Fibroblast of the conjunctiva (primary cell): ENCODE measurements around the gene ATP1A2.

ENCODE experiments used
- DNase-seq: peaks from one replicate; pipeline ENCODE4 v3.0.0-alpha.2; 2010; ENCODE audit warnings: low read depth

Gene ATP1A2

GRCh38 chr1:160146107-160146506 lies 30.5 kb downstream of the ATP1A2 start:
- no peak for DNase-seq

GRCh38 chr1:160148121-160148520 lies 32.6 kb downstream of the ATP1A2 start:
- DNase-seq: no peak

GRCh38 chr1:160149233-160149632 lies 33.7 kb downstream of the ATP1A2 start:
- DNase-seq: no peak

DNA sequence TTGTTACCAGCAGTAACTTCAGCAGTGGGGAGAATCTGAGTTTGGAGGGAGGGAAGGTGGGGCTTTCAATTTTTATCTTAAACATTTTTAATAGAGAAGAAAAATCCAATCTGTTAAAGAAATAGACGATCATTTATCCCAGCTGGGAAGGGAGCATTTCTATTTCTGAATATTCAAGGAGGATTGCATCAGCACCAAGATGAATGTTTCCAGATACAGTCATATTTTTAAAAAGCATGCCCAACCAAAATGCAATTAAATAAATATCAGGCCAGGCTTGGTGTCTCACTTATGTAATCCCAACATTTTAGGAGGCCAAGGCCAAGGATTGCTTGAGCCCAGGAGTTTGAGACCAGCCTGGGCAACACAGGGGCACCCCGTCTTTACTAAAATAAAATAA lies 34.2 kb downstream of the ATP1A2 start:
- peak; percentile 59 for DNase-seq

GRCh38 chr1:160151303-160151702 lies 35.7 kb downstream of the ATP1A2 start, which contains the start of gene ATP1A4:
ATP1A4 (plus strand) TSS chr1:160151603; CDS start chr1:160152041, 438 bp downstream.
- no peak for DNase-seq

- DNase-seq: no peak
Measured at GRCh38 chr1:160154790-160155189, 39.2 kb downstream of the ATP1A2 start.

- DNase-seq: no peak
Measured at GRCh38 chr1:160156361-160156760, 40.8 kb downstream of the ATP1A2 start.

GRCh38 chr1:160157174-160157573 lies 41.6 kb downstream of the ATP1A2 start:
- DNase-seq: no peak

- DNase-seq: no peak
Measured at GRCh38 chr1:160158031-160158430, 42.5 kb downstream of the ATP1A2 start.

DNA sequence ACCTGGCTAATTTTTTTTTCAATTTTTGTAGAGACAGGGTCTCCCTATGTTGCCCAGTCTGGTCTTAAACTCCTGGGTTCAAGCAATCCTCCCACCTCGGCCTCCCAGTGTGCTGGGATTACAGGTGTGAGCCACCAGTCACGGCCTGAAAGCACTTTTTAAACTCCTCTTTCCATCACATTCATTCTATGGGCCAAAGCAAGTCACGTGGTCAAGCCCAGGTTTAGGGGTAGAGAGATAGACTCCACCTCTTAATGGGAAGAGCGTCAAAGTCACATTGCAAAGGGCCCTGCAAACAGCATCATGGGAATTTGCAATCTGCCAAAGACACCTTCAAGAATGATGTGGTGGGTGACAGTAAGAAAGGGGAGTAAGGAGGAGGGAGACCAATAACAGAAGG lies 43.0 kb downstream of the ATP1A2 start:
- no peak for DNase-seq

GRCh38 chr1:160159846-160160245 lies 44.3 kb downstream of the ATP1A2 start:
- DNase-seq: no peak

DNA sequence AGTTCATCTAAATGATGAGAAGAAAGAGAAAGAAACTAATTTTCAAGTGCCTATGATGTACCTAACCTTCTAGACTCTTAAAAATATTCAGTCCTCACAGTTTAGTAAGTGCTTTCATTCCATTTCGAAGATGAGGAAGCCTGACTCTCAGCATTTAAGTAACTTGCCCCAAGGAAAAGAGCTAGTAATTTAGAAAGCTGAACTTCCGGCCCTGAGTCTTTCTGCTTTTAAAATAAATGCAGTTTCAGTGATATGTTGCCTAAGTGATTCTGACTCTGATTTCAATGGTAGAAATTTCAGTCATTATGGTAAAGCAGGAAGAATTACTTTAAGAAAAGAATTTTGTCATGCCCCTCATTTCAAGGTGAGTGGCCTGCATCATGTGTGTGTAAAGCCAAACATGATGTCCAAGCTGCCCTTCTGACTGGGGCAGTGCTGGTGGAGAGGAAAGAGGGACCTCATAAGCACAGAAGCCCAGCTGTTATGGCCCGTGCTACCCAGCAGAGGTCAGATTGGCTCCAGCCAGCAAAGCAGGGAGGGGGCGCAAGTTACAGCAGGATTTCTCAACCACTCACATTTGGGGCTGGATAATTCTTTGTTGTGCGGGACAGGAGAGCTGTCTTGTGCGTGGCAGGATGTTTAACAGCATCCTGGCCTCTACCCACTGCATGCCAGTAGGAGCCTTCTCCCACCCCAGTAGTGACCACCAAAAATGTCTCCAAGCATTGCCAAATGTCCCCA lies 46.6 kb downstream of the ATP1A2 start:
- DNase-seq: peak; percentile 4

- no peak for DNase-seq
Measured at GRCh38 chr1:160162931-160163330, 47.4 kb downstream of the ATP1A2 start.

- no peak for DNase-seq
Measured at GRCh38 chr1:160163615-160164014, 48.1 kb downstream of the ATP1A2 start.

GRCh38 chr1:160164121-160164520 lies 48.6 kb downstream of the ATP1A2 start:
- no peak for DNase-seq

DNA sequence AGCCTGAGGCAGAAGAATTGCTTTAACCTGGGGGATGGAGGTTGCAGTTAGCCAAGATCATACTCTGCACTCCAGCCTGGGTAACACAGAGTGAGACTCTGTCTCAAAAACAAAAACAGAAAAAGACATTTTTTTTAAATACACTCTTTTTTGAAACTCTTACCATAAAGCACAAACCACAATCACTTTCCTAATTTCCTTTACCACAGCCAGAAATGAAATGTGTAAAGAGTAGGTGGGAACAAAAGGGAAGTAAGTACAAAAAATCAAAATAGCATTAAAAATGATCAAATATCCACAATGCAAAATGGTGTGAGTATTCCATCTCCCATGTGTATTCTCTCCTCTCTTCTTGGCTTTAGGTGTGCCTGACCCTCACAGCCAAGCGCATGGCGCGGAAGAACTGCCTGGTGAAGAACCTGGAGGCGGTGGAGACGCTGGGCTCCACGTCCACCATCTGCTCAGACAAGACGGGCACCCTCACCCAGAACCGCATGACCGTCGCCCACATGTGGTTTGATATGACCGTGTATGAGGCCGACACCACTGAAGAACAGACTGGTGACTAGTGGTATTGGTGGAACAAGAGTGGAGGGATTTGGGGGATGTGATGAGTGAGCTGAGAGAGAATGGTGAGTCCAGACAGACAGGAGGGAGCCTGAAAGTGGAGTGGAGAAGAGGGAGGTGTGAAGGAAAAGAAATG lies 50.8 kb downstream of the ATP1A2 start:
- DNase-seq: no peak

DNA sequence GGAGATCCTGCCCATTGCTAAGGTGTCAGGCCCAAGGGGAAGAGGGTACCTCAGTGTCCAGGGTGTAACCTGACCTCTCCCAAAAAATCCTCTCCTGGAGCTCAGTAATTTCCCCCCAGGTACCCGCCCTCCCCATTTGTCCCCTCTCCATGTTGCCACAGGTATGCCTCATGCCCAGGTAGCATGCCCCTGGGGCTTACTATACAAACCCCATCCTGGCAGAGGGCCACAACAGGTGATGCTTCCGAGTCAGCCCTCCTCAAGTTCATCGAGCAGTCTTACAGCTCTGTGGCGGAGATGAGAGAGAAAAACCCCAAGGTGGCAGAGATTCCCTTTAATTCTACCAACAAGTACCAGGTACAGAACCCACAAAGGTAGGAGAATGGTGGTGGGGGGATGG lies 51.5 kb downstream of the ATP1A2 start:
- no peak for DNase-seq

DNA sequence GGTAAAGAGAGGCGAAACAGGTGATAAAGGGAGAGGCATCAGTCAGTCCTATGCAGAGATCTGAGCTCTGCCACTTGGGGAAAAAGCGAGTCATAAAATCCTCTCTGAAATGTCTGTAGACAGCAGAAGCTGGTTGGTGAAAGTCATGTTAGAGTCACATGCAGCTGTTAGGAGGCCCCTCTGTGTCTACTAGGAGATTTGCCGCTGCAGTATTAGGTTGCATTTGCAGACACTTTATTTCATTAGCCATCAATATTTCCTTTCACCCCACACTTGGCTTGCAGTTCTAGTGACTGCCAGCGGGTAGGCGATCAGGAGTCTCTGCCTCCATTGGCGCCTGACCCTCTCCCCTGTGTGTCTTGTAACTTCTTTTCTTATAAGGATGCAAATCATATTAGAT lies 52.0 kb downstream of the ATP1A2 start:
- DNase-seq: no peak

DNA sequence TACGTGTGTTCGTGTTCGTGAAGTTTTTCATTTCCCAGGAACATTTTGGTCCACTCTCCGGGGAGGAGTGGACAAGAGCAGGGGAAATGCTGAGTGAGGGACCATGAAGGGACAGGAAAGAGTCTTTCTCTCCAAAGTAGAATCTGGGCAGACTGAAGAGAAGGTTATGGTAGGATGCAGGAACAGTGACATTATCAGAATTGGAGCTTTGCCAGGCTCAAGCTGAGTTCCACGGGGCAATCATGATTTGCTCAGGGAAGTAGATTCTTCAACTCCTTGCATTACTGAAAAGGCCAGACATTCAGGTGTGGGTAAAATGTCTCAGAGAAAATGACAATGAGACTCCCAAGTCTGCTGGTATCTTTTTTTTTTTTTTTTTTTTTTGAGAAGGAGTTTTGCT lies 52.5 kb downstream of the ATP1A2 start:
- DNase-seq: no peak

GRCh38 chr1:160168609-160169369 lies 53.2 kb downstream of the ATP1A2 start:
- DNase-seq: no peak

DNA sequence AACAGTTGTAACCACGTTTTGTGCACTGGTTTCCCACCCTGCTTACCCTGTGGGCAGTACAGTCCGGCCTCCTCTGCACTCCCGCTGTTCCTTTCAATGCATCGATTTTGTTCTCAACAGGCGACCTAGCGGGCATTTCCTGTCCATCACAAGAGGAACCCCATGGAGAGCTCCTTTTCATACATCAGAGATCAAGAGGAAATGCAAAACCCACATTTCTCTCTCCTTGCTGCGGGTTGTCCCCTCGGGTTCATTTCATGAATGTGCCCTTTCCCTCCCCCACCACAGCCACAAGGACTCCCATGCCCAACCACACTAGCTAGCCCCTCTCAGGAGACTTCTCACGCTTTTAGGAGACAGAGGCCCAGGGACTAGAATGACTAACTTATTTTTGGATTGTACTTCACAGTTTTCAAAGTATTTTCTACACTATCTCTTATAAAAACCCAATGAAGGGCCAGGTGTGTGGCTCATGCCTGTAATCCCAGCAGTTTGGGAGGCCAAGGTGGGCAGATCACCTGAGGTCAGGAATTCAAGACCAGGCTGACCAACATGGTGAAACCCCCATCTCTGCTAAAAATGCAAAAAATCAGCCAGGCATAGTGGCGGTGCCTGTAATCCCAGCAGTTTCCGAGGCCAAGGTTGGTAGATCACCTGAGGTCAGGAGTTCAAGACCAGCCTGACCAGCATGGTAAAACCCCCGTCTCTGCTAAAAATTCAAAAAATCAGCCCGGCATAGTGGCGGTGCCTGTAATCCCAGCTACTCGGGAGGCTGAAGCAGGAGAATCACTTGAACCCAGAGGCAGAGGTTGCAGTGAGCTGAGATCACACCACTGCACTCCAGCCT lies 54.2 kb downstream of the ATP1A2 start:
- no peak for DNase-seq

- DNase-seq: no peak
Measured at GRCh38 chr1:160171354-160171753, 55.8 kb downstream of the ATP1A2 start.
